Osteoblast (primary cell): Measurements from ENCODE around the gene TYMP. TPM values are rescaled to one million over a fixed set of nuclear protein-coding genes. Genes with fewer than 3 reads are reported as not detected.

Experiments
- DNase-seq: peaks from one replicate; pipeline ENCODE4 v3.0.0; 2011; ENCODE audit warnings: low spot score, mixed read lengths; ENCODE audit not compliant: insufficient read length; ENCODE audit errors: missing footprints
- H2AFZ ChIP-seq: 2 replicates; pipeline ENCODE4 v1.6.0; 2011; ENCODE audit warnings: mild to moderate bottlenecking, low read length
- H3K27ac ChIP-seq: 2 replicates; pipeline ENCODE4 v1.5.1; 2011; ENCODE audit warnings: mild to moderate bottlenecking, low read depth, low read length, moderate library complexity
- H3K27me3 ChIP-seq: 2 replicates; pipeline ENCODE4 v1.6.0; 2012; ENCODE audit warnings: mild to moderate bottlenecking, control low read depth, inconsistent platforms, low read length, moderate library complexity; ENCODE audit not compliant: insufficient read depth
- H3K36me3 ChIP-seq: 2 replicates; pipeline ENCODE4 v1.5.1; 2011; ENCODE audit warnings: mild to moderate bottlenecking, low read length, control low read depth, moderate library complexity; ENCODE audit not compliant: insufficient read depth
- H3K4me1 ChIP-seq: 2 replicates; pipeline ENCODE4 v1.5.1; 2011; ENCODE audit warnings: mild to moderate bottlenecking, low read length, control low read depth, moderate library complexity; ENCODE audit not compliant: insufficient read depth
- H3K4me2 ChIP-seq: 2 replicates; pipeline ENCODE4 v1.6.0; 2011; ENCODE audit warnings: mild to moderate bottlenecking, low read length; ENCODE audit not compliant: insufficient read depth
- H3K4me3 ChIP-seq: fragments of 200-600 bp; sonication (generic); 3 replicates; pipeline ENCODE4 v1.5.1; 2012; ENCODE audit warnings: mild to moderate bottlenecking, low read length, inconsistent platforms; ENCODE audit not compliant: insufficient read depth
- H3K79me2 ChIP-seq: 2 replicates; pipeline ENCODE4 v1.6.0; 2012; ENCODE audit warnings: mild to moderate bottlenecking, low read length, control low read depth, inconsistent platforms; ENCODE audit not compliant: insufficient read depth
- H3K9me3 ChIP-seq: 2 replicates; pipeline ENCODE4 v1.5.1; 2011; ENCODE audit warnings: low read depth, low read length, control low read depth
- H4K20me1 ChIP-seq: 2 replicates; pipeline ENCODE4 v1.6.0; 2012; ENCODE audit warnings: mild to moderate bottlenecking, low read length, control low read depth; ENCODE audit not compliant: insufficient read depth
- CTCF ChIP-seq: IDR thresholded peaks from 2 replicates; pipeline ENCODE4 v1.5.1; 2011; ENCODE audit warnings: mild to moderate bottlenecking, low read depth, low read length, moderate library complexity; ENCODE audit errors: extremely low read depth
- total RNA-seq: library from RNA; depleted of rRNA; stranded (reverse); fragments of >200 nt; gene quantifications from 2 replicates; pipeline ENCODE4 v1.2.3, GENCODE V29; 2012

TYMP gene
- total RNA-seq, 1 donor = 30.0 TPM

- peaks cover 17% of the 10 kb centered on the region for H3K36me3 ChIP-seq
- DNase-seq = peak; percentile 65
- peaks cover 13% of the 10 kb centered on the region for H3K4me1 ChIP-seq
- H2AFZ ChIP-seq = no peak overlapping the region
- no peak overlapping the region for H3K27ac ChIP-seq
- H4K20me1 ChIP-seq = peaks cover 12% of the 10 kb centered on the region
- no peaks in the 10 kb centered on the region for H3K27me3 ChIP-seq
- no peaks in the 10 kb centered on the region for H3K9me3 ChIP-seq
- no peak overlapping the region for H3K4me3 ChIP-seq
- TF ChIP-seq CTCF = no peak
- H3K4me2 ChIP-seq = no peak overlapping the region
- peaks cover 39% of the 10 kb centered on the region for H3K79me2 ChIP-seq
Measured at GRCh38 chr22:50504369-50505211, 25.2 kb downstream of the TYMP start.

GRCh38 chr22:50503475-50504145, 26.2 kb downstream of the TYMP start:
- Histone ChIP-seq H3K27me3 (no peaks in the 10 kb centered on the region), H4K20me1 (peaks cover 12% of the 10 kb centered on the region), H3K4me3 (no peak overlapping the region), H3K36me3 (peaks cover 17% of the 10 kb centered on the region), H3K4me2 (no peak overlapping the region), H3K4me1 (peaks cover 5% of the 10 kb centered on the region), H3K27ac (no peak overlapping the region), H3K9me3 (no peaks in the 10 kb centered on the region), H3K79me2 (peaks cover 30% of the 10 kb centered on the region), H2AFZ (no peak overlapping the region)
- no peak for TF ChIP-seq CTCF
- DNase-seq = peak; percentile 68

GRCh38 chr22:50502628-50503474, 27.0 kb downstream of the TYMP start:
- no peak overlapping the region for H3K4me2 ChIP-seq
- no peak overlapping the region for H3K27ac ChIP-seq
- H3K27me3 ChIP-seq = no peaks in the 10 kb centered on the region
- H3K9me3 ChIP-seq = no peaks in the 10 kb centered on the region
- H4K20me1 ChIP-seq = peaks cover 14% of the 10 kb centered on the region
- no peak overlapping the region for H3K4me3 ChIP-seq
- H2AFZ ChIP-seq = no peak overlapping the region
- H3K79me2 ChIP-seq = peaks cover 27% of the 10 kb centered on the region
- DNase-seq = peak; percentile 77
- no peak for TF ChIP-seq CTCF
- H3K4me1 ChIP-seq = peaks cover 4% of the 10 kb centered on the region
- peaks cover 17% of the 10 kb centered on the region for H3K36me3 ChIP-seq
